Diencephalon (tissue), 1 donor: ENCODE data around the gene EXOSC6. TPM values are rescaled to one million over a fixed set of nuclear protein-coding genes. Genes with fewer than 3 reads are reported as not detected.

ENCODE experiments used
- small RNA-seq: library from RNA; depleted of rRNA; stranded (forward); fragments of <200 nt; gene quantifications from one replicate; pipeline ENCODE3, GENCODE V24; 2014
- total RNA-seq: library from RNA; depleted of rRNA; stranded (reverse); fragments of >200 nt; gene quantifications from one replicate; pipeline ENCODE4 v1.2.3, GENCODE V29; 2014

Gene EXOSC6
- 81.0 TPM for total RNA-seq

DNA sequence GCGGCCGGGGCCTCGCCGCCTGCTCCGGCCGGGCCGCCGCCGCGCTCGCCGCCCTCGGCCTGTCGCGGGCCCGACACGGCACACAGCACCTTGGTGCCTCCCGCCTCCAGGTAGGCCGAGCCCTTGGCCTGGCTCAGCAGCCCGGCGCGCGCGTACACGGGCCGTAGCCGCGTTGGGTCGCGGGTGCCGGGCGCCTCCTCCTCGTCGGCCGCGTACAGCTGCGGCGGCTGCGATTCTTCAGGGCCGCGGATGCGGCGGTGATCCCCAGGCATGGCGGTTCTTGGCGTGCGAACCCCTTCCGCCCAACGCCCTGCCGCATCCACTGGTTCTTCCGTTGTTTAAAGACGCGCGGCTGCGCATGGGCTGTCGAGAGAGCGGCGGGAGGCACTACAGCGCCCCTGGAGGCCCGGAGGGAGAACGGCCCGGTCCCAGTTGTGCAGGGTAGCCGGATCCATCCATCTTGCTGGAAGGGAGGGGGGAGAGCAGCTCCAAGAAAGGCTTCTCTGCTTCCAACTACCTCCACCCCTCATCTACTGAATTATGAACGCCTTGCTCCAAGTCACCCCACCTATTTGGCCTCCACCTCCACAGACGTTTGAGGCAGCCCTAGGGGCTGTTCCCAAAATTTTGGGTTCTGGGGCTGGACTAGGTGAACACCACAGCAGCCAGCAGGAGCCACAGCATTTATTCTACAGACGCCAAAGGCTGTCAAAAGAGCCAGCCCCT is at the start of gene EXOSC6:
Gene EXOSC6, minus strand, starts transcription at position 312 of the 726 bp plus-strand sequence. Its CDS starts 40 bp downstream, at position 272.

GRCh38 chr16:70298988-70299938 is 47.5 kb upstream of the EXOSC6 start, which contains the start of gene DDX19B:
Gene DDX19B, plus strand, starts transcription at chr16:70299186. Its CDS starts 112 bp downstream, at chr16:70299298.

DNA sequence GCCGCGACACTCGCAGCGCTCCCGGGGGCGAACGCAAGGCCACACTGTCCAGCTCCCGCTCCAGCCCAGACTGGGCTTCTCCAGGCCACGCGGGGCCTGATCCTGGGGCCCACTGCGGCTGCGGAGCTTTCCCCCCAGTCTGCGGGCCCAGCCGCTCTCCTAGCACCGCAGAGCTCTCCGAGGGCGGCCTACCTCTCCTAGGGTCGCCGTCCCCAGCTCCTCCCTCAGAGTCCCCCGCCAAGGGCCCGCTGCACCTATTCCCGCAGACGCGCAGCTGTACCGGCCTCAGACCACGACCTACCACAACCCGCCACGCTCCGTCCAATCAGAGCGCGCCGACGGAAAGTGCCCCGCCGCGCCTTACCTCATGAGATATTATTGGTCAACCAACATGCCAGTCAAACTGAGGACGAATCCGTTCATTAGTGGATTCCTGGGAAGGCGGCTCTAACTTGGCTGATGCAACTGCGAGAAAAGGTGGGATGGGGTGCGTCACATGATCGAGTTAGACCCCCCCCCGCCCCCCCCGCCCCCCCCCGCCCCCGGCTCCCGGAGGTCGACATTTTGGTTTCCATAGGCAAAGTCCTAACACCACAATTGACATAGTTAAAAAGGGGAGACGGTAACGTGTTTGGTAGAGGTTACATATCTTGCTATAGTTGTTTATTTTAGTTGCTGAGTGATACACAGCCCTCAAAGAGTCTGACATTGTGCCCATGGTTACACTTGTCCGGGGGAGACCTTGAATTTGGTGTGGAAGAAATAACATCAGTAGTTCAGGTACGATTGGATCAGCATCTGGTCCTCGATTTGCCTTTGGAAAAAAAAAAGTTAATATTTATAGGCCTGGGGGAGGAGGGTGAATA is 37.7 kb upstream of the EXOSC6 start, which contains the start of gene AARS1:
Gene AARS1, minus strand, starts transcription at position 278 of the 866 bp plus-strand sequence. CDS start 6,743 bp downstream, outside the sequence.

Small RNAs within 50 kb of the gene (small RNA-seq; reads per million reads assigned to genes)
- not detected for gene AC009060.2
- gene RN7SL279P = not detected

Other genes starting within 250 kb of the EXOSC6 start
- gene PDPR, start 137.6 kb downstream of the EXOSC6 start, total RNA-seq = 15.0 TPM
- 0.69 TPM for gene CLEC18C, start 78.2 kb downstream of the EXOSC6 start, total RNA-seq
- 102 TPM for gene AARS1, start 37.6 kb upstream of the EXOSC6 start, total RNA-seq
- gene DDX19B, start 47.2 kb upstream of the EXOSC6 start, total RNA-seq = 21.0 TPM
- gene DDX19A, start 95.0 kb upstream of the EXOSC6 start, total RNA-seq = 44.1 TPM
- 33.9 TPM for gene ST3GAL2, start 187.2 kb upstream of the EXOSC6 start, total RNA-seq
- 7.8 TPM for gene FCSK, start 202.7 kb upstream of the EXOSC6 start, total RNA-seq